Mesendoderm (in vitro differentiated cells): ENCODE measurements around the gene HOXB5.

Experiments
- DNase-seq: peaks from one replicate; pipeline ENCODE4 v3.0.0; 2013
- H2AK5ac ChIP-seq: 2 replicates; pipeline ENCODE4 v1.6.1; 2013; ENCODE audit warnings: low read length, inconsistent platforms
- H2BK120ac ChIP-seq: 2 replicates; pipeline ENCODE4 v1.6.1; 2013; ENCODE audit warnings: low read depth, mild to moderate bottlenecking, low read length, moderate library complexity, mixed read lengths
- H2BK15ac ChIP-seq: replicated peaks from 2 replicates; pipeline ENCODE4 v1.6.1; 2013; ENCODE audit warnings: low read depth, mild to moderate bottlenecking, moderate library complexity
- H2BK5ac ChIP-seq: 2 replicates; pipeline ENCODE4 v1.6.1; 2013; ENCODE audit warnings: low read length, inconsistent platforms
- H3K18ac ChIP-seq: 2 replicates; pipeline ENCODE4 v1.6.1; 2013; ENCODE audit warnings: mild to moderate bottlenecking, low read length, mixed read lengths
- H3K23ac ChIP-seq: one replicate; pipeline ENCODE4 v1.6.1; 2013; ENCODE audit warnings: low read length
- H3K27ac ChIP-seq: 2 replicates; pipeline ENCODE4 v1.5.1; 2013; ENCODE audit warnings: low read depth, mild to moderate bottlenecking, inconsistent platforms, low read length, moderate library complexity
- H3K27me3 ChIP-seq: 2 replicates; pipeline ENCODE4 v1.6.1; 2013; ENCODE audit warnings: low read length, control low read depth, mild to moderate bottlenecking, inconsistent platforms; ENCODE audit not compliant: insufficient read depth, poor library complexity
- H3K36me3 ChIP-seq: 2 replicates; pipeline ENCODE4 v1.6.1; 2013; ENCODE audit warnings: low read length, inconsistent platforms; ENCODE audit not compliant: control insufficient read depth, insufficient read depth
- H3K4ac ChIP-seq: one replicate; pipeline ENCODE4 v1.6.1; 2013; ENCODE audit warnings: low read depth, mild to moderate bottlenecking, low read length, moderate library complexity
- H3K4me1 ChIP-seq: 2 replicates; pipeline ENCODE4 v1.6.1; 2013; ENCODE audit warnings: low read depth, low read length, inconsistent platforms; ENCODE audit not compliant: control insufficient read depth
- H3K4me2 ChIP-seq: 2 replicates; pipeline ENCODE4 v1.6.1; 2013; ENCODE audit warnings: low read length
- H3K4me3 ChIP-seq: 2 replicates; pipeline ENCODE4 v1.5.1; 2013; ENCODE audit warnings: mild to moderate bottlenecking, low read length
- H3K56ac ChIP-seq: one replicate; pipeline ENCODE4 v1.6.1; 2013; ENCODE audit warnings: low read length
- H3K79me1 ChIP-seq: 2 replicates; pipeline ENCODE4 v1.6.1; 2013; ENCODE audit warnings: low read length, inconsistent platforms
- H3K79me2 ChIP-seq: 2 replicates; pipeline ENCODE4 v1.6.1; 2013; ENCODE audit warnings: mild to moderate bottlenecking, low read length; ENCODE audit not compliant: control insufficient read depth, insufficient read depth
- H3K9ac ChIP-seq: 2 replicates; pipeline ENCODE4 v1.6.1; 2013; ENCODE audit warnings: low read length, inconsistent platforms
- H4K5ac ChIP-seq: one replicate; pipeline ENCODE4 v1.6.1; 2013; ENCODE audit warnings: low read length
- H4K8ac ChIP-seq: one replicate; pipeline ENCODE4 v1.6.1; 2013; ENCODE audit warnings: low read depth, mild to moderate bottlenecking, control low read depth, low read length, moderate library complexity
- WGBS: extraction: QIAGEN DNeasy Blood & Tissue Kit; methylation state at CpG from one replicate; pipeline ENCODE4 v1.1.7; 2013; ENCODE audit warnings: low lambda C conversion rate, missing lambda C conversion rate; ENCODE audit not compliant: insufficient coverage; ENCODE audit errors: extremely low coverage; 5-methylcytosine and 5-hydroxymethylcytosine counted together

Gene HOXB5

DNA sequence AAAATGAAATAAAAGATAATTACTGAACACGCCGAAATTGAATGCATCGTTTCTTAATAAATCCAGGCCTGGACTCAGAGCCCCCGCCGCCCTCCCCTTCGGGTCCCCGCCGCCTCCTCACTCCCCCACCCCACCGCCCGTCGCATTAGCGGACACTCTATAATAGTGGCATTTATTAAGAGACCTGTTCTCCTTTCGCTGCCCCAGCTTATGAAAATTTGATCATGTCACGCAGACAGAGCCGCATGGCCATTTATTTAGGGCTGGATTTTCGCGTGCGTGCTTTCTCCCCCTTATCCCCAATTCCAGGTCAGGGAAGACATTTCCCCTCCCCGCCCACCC is 42.4 kb downstream of the HOXB5 start:
- Histone ChIP-seq H3K4me2 (no peak overlapping the region), H3K18ac (no peak overlapping the region)

GRCh38 chr17:48550502-48551213 is 42.9 kb downstream of the HOXB5 start:
- H2BK15ac ChIP-seq = no peak overlapping the region
- H3K4ac ChIP-seq = no peak overlapping the region
- no peak overlapping the region for H3K4me2 ChIP-seq
- WGBS = no CpG with 5 or more reads among the region's 70 CpGs
- no peak overlapping the region for H3K18ac ChIP-seq
- no peak overlapping the region for H2AK5ac ChIP-seq
- no peak overlapping the region for H2BK5ac ChIP-seq
- no peak overlapping the region for H3K27ac ChIP-seq
- no peaks in the 10 kb centered on the region for H3K79me2 ChIP-seq
- no peaks in the 10 kb centered on the region for H3K36me3 ChIP-seq
- no peak overlapping the region for H3K23ac ChIP-seq
- H4K5ac ChIP-seq = no peak overlapping the region
- H3K4me3 ChIP-seq = no peak overlapping the region
- peaks cover 6% of the 10 kb centered on the region for H3K4me1 ChIP-seq
- H3K79me1 ChIP-seq = no peaks in the 10 kb centered on the region
- no peak overlapping the region for H3K9ac ChIP-seq
- peaks cover 68% of the 10 kb centered on the region for H3K27me3 ChIP-seq
- no peak overlapping the region for H4K8ac ChIP-seq
- H2BK120ac ChIP-seq = no peak overlapping the region
- no peak for DNase-seq
- H3K56ac ChIP-seq = no peak overlapping the region

More for the DNA sequence above, 42.4 kb downstream of the HOXB5 start:
- no peak overlapping the region for H4K8ac ChIP-seq
- H3K4ac ChIP-seq = no peak overlapping the region
- peaks cover 69% of the 10 kb centered on the region for H3K27me3 ChIP-seq
- no peak overlapping the region for H3K23ac ChIP-seq
- H4K5ac ChIP-seq = no peak overlapping the region
- DNase-seq = no peak
- no peak overlapping the region for H3K56ac ChIP-seq
- H3K79me2 ChIP-seq = no peaks in the 10 kb centered on the region
- no peak overlapping the region for H2BK120ac ChIP-seq
- no peak overlapping the region for H3K27ac ChIP-seq
- H3K79me1 ChIP-seq = no peaks in the 10 kb centered on the region
- no peak overlapping the region for H3K9ac ChIP-seq
- H3K36me3 ChIP-seq = no peaks in the 10 kb centered on the region
- H2AK5ac ChIP-seq = no peak overlapping the region
- no peak overlapping the region for H2BK15ac ChIP-seq
- no peak overlapping the region for H3K4me3 ChIP-seq
- H3K4me1 ChIP-seq = peaks cover 6% of the 10 kb centered on the region
- no peak overlapping the region for H2BK5ac ChIP-seq
- WGBS = no CpG with 5 or more reads among the region's 19 CpGs

GRCh38 chr17:48549914-48550501 is 43.6 kb downstream of the HOXB5 start:
- no peak overlapping the region for H3K23ac ChIP-seq
- H4K8ac ChIP-seq = no peak overlapping the region
- no peak overlapping the region for H4K5ac ChIP-seq
- no peaks in the 10 kb centered on the region for H3K36me3 ChIP-seq
- H2BK120ac ChIP-seq = no peak overlapping the region
- no peak overlapping the region for H2AK5ac ChIP-seq
- no peak overlapping the region for H3K4me3 ChIP-seq
- no peaks in the 10 kb centered on the region for H3K79me2 ChIP-seq
- no peak overlapping the region for H2BK15ac ChIP-seq
- H3K79me1 ChIP-seq = no peaks in the 10 kb centered on the region
- H3K27ac ChIP-seq = no peak overlapping the region
- no CpG with 5 or more reads among the region's 18 CpGs for WGBS
- no peak for DNase-seq
- no peak overlapping the region for H3K9ac ChIP-seq
- H3K27me3 ChIP-seq = peaks cover 73% of the 10 kb centered on the region
- H2BK5ac ChIP-seq = no peak overlapping the region
- no peak overlapping the region for H3K18ac ChIP-seq
- no peak overlapping the region for H3K56ac ChIP-seq
- no peak overlapping the region for H3K4ac ChIP-seq
- no peak overlapping the region for H3K4me2 ChIP-seq
- H3K4me1 ChIP-seq = peaks cover 6% of the 10 kb centered on the region

GRCh38 chr17:48549281-48549630 is 44.3 kb downstream of the HOXB5 start:
- no peak overlapping the region for H3K4me2 ChIP-seq
- no peak overlapping the region for H3K56ac ChIP-seq
- no peak overlapping the region for H3K23ac ChIP-seq
- H4K5ac ChIP-seq = no peak overlapping the region
- H3K27me3 ChIP-seq = peaks cover 67% of the 10 kb centered on the region
- WGBS = no CpG with 5 or more reads among the region's 3 CpGs
- H2BK15ac ChIP-seq = no peak overlapping the region
- peaks cover 6% of the 10 kb centered on the region for H3K4me1 ChIP-seq
- no peak overlapping the region for H3K4me3 ChIP-seq
- no peak overlapping the region for H2BK5ac ChIP-seq
- no peaks in the 10 kb centered on the region for H3K36me3 ChIP-seq
- DNase-seq = no peak
- H3K9ac ChIP-seq = no peak overlapping the region
- no peak overlapping the region for H2AK5ac ChIP-seq
- no peaks in the 10 kb centered on the region for H3K79me2 ChIP-seq
- H4K8ac ChIP-seq = no peak overlapping the region
- no peak overlapping the region for H2BK120ac ChIP-seq
- no peak overlapping the region for H3K18ac ChIP-seq
- H3K4ac ChIP-seq = no peak overlapping the region
- H3K27ac ChIP-seq = no peak overlapping the region
- H3K79me1 ChIP-seq = no peaks in the 10 kb centered on the region

GRCh38 chr17:48548523-48549280 is 44.9 kb downstream of the HOXB5 start:
- H2BK15ac ChIP-seq = no peak overlapping the region
- no peak overlapping the region for H2AK5ac ChIP-seq
- peaks cover 68% of the 10 kb centered on the region for H3K27me3 ChIP-seq
- H3K79me2 ChIP-seq = no peaks in the 10 kb centered on the region
- no CpG with 5 or more reads among the region's 6 CpGs for WGBS
- no peak overlapping the region for H2BK5ac ChIP-seq
- H3K4me2 ChIP-seq = no peak overlapping the region
- no peak overlapping the region for H2BK120ac ChIP-seq
- H4K8ac ChIP-seq = no peak overlapping the region
- no peaks in the 10 kb centered on the region for H3K36me3 ChIP-seq
- H3K9ac ChIP-seq = no peak overlapping the region
- no peak overlapping the region for H3K27ac ChIP-seq
- no peak overlapping the region for H3K18ac ChIP-seq
- H4K5ac ChIP-seq = no peak overlapping the region
- no peak for DNase-seq
- no peak overlapping the region for H3K56ac ChIP-seq
- H3K23ac ChIP-seq = no peak overlapping the region
- no peaks in the 10 kb centered on the region for H3K79me1 ChIP-seq
- no peak overlapping the region for H3K4me3 ChIP-seq
- peaks cover 6% of the 10 kb centered on the region for H3K4me1 ChIP-seq
- H3K4ac ChIP-seq = no peak overlapping the region
